ENCODE results near the gene TMCO4. TPM values are rescaled to one million over a fixed set of nuclear protein-coding genes. Genes with fewer than 3 reads are reported as not detected.
A peak's percentile ranks its signal among the peaks of the same experiment; 100 is the strongest.

The TMCO4 gene
- total and polyA plus RNA-seq, 12 donors: 6.1 to 12.2 (median 8.0) TPM

DNA sequence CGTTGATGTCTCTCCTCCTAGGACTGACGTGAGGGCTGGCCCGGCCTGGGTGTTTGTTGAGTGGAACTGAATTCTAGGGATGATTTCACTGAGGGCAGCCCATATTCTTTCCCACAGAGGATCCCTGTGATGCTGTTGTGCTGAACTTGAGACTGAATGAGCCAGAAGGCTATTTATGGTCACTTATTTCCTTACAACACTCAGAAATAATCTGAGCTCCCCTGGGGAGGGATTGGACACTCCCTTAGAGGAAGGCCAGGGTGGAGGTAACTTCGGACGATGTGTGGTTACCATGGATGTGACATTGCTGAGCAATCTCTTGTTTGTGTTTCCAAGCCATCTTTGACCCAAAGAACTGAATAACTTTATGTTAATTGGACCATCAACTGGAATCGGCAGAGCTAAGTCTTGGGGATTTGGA is 5.1 kb upstream of the TMCO4 start:
- ATAC-seq (peak in 7 of 8 donors; percentile 19 to 60 (median 33)), DNase-seq (peak in 1 of 2 donors; percentile 18)
- 62 to 75% methylated on average over 6 of the region's 6 CpGs for WGBS, 2 donors
- intact Hi-C loops (cut with DNase I): loop anchor here in 1 of 10 donors (10.0 kb wide), 1 partner anchor 90 kb away; no protein-coding TSS in a partner anchor
- Histone ChIP-seq H3K4me1 (peaks cover 0 to 8% (median 6%) of the 10 kb centered on the region in 9 donors), H3K36me3 (no peaks in the 10 kb centered on the region), H3K4me3 (no peak overlapping the region), H3K27ac (peak overlapping the region in 1 of 10 donors; percentile 22), H3K9me3 (peaks cover 0 to 8% (median 0%) of the 10 kb centered on the region in 11 donors), H3K27me3 (peaks cover 0 to 6% (median 0%) of the 10 kb centered on the region in 7 donors)
- TF ChIP-seq, protein P1, sequence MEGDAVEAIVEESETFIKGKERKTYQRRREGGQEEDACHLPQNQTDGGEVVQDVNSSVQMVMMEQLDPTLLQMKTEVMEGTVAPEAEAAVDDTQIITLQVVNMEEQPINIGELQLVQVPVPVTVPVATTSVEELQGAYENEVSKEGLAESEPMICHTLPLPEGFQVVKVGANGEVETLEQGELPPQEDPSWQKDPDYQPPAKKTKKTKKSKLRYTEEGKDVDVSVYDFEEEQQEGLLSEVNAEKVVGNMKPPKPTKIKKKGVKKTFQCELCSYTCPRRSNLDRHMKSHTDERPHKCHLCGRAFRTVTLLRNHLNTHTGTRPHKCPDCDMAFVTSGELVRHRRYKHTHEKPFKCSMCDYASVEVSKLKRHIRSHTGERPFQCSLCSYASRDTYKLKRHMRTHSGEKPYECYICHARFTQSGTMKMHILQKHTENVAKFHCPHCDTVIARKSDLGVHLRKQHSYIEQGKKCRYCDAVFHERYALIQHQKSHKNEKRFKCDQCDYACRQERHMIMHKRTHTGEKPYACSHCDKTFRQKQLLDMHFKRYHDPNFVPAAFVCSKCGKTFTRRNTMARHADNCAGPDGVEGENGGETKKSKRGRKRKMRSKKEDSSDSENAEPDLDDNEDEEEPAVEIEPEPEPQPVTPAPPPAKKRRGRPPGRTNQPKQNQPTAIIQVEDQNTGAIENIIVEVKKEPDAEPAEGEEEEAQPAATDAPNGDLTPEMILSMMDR (IDR thresholded peaks at IDR 0.05): no peak

DNA sequence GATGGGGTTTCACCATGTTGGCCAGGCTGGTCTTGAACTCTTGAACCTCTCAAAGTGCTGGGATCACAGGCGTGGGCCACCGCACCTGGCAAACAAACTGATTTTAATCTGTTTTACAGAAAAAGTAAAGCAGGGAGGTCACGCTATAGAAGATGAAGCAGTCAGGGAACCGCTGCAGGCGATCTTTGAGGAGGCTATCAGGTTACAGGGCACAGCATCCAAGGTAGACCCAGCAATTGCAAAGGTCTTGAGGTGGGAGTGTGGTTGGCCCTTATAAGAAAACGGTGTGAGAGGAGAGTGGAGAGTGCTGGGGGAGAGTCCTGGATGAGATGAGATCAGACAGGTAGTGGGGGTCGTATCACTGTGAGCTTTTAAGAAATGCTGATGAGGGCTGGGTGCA is 2.6 kb upstream of the TMCO4 start:
- Histone ChIP-seq H3K27me3 (peaks cover 0 to 6% (median 0%) of the 10 kb centered on the region in 7 donors), H3K4me3 (no peak overlapping the region), H3K36me3 (peaks cover 0 to 3% (median 0%) of the 10 kb centered on the region in 9 donors), H3K27ac (no peak overlapping the region), H3K9me3 (no peaks in the 10 kb centered on the region), H3K4me1 (peaks cover 0 to 20% (median 15%) of the 10 kb centered on the region in 9 donors)
- intact Hi-C loops (cut with DNase I): loop anchor here in 1 of 10 donors (10.0 kb wide), 1 partner anchor 87 kb away; no protein-coding TSS in a partner anchor
- no peak for DNase-seq
- 46 to 60% methylated on average over 7 of the region's 7 CpGs for WGBS, 2 donors
- ATAC-seq: no peak
- TF ChIP-seq, protein P1 (IDR thresholded peaks at IDR 0.05): no peak

GRCh38 chr1:19800076-19800804 is 524 bp upstream of the TMCO4 start:
- 21% methylated on average over 33 of the region's 33 CpGs for WGBS, 2 donors
- H3K27me3 ChIP-seq: peaks cover 0 to 6% (median 0%) of the 10 kb centered on the region in 7 donors
- H3K36me3 ChIP-seq: peaks cover 0 to 5% (median 0%) of the 10 kb centered on the region in 9 donors
- ATAC-seq (peak; percentile 43 to 65 (median 48)), DNase-seq (peak; percentile 19 to 56)
- TF ChIP-seq, protein P1 (IDR thresholded peaks at IDR 0.05): no peak
- H3K9me3 ChIP-seq: no peaks in the 10 kb centered on the region
- H3K4me3 ChIP-seq: peak overlapping the region; percentile 47 to 84 (median 74)
- H3K27ac ChIP-seq: peak overlapping the region; percentile 51 to 91 (median 78)
- H3K4me1 ChIP-seq: peaks cover 0 to 20% (median 15%) of the 10 kb centered on the region in 9 donors
- intact Hi-C loops (cut with DNase I): loop anchor here in 1 of 10 donors (10.0 kb wide), 1 partner anchor 85 kb away; no protein-coding TSS in a partner anchor

- H3K4me1 ChIP-seq: peaks cover 0 to 20% (median 15%) of the 10 kb centered on the region in 9 donors
- peaks cover 0 to 3% (median 0%) of the 10 kb centered on the region in 7 donors for H3K27me3 ChIP-seq
- H3K4me3 ChIP-seq: peak overlapping the region in 9 of 10 donors; percentile 47 to 81 (median 73)
- intact Hi-C loops (cut with DNase I): no loop called here
- TF ChIP-seq, protein P1 (IDR thresholded peaks at IDR 0.05): no peak
- peaks cover 0 to 5% (median 0%) of the 10 kb centered on the region in 9 donors for H3K36me3 ChIP-seq
- no peaks in the 10 kb centered on the region for H3K9me3 ChIP-seq
- 59 to 76% methylated on average over 6 of the region's 6 CpGs for WGBS, 2 donors
- peak in 1 of 8 donors; percentile 21 for ATAC-seq
- no peak for DNase-seq
- H3K27ac ChIP-seq: peak overlapping the region in 8 of 10 donors; percentile 59 to 91 (median 80)
Measured at GRCh38 chr1:19798486-19799229, 1.1 kb downstream of the TMCO4 start.
